ENCODE data around the gene PSMG1.
A peak's percentile ranks its signal among the peaks of the same experiment; 100 is the strongest.
"Not testable (repeated sequence)": the region's sequence is repeated elsewhere in the genome, so short reads cannot be mapped to it uniquely, and the experiment has no call there.

Gene PSMG1

DNA sequence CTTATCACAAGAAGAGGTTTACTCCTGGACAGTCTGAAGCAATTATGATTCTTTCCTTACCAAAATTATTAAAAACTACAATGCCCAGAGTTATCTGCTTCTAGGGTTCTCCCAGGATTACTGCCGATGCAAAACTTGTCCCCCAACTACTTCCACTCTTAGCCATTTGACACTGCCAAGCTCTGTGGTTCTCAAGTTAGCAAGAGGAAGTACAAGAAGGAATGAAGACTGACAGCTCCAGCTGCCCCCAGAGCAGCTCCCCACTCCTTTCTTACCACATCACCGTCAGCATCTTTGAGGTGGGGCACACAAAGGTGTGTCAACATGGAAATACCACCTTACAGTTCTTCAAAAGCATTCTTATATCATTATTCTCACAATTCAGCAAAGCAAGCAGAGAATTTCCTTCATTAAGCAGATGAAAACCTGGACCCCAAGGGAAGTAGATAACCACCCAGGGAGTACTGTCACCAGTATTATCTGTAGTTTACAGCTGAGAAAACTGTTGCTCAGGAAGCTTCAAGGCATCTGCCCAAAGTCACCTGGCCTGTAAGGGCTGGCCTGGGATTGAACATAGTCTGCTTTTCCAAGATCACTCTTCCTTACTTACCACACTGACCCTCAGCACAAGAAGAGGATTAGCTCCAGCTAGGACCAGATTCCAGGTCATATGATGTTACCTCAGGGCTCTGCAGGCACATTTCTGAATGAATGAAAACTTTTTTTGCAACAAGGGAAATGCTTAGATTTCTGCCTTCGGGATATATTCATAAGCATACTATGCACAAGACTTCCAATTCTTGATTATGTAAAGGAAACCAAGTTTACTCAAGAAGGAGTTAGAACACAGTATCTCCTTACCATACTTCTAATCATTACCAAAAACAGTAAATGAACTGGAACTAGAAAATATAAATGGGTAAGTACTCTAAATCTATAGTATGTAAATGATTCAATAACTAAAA is 9.3 kb downstream of the PSMG1 start:
- DNase-seq (ENCODE audit: low read depth) = no peak
- TF ChIP-seq CTCF (conservative IDR thresholded peaks at IDR 0.05; ENCODE audit: low read depth, low read length) = no peak
- no peak overlapping the region for H3K4me3 ChIP-seq (ENCODE audit: low read length)

DNA sequence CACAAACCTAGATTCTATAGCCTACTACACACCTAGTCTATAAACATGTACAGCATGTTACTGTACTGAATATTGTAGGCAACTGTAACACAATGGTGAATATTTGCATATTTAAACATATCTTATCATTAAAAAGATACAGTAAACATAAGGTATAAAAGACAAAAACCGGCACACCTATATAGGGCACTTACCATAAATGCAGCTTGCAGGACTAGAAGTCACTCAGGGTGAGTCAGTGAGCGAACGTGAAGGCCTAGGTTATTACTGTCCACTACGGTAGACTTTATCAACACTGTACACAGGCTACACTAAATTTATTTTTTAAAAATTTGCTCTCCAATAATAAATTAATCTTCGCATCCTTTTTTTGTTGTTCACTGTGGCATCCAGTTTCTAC is 13.3 kb downstream of the PSMG1 start:
- H3K4me3 ChIP-seq (ENCODE audit: low read length) = no peak overlapping the region
- no peak for DNase-seq (ENCODE audit: low read depth)
- TF ChIP-seq CTCF (conservative IDR thresholded peaks at IDR 0.05; ENCODE audit: low read depth, low read length) = no peak

DNA sequence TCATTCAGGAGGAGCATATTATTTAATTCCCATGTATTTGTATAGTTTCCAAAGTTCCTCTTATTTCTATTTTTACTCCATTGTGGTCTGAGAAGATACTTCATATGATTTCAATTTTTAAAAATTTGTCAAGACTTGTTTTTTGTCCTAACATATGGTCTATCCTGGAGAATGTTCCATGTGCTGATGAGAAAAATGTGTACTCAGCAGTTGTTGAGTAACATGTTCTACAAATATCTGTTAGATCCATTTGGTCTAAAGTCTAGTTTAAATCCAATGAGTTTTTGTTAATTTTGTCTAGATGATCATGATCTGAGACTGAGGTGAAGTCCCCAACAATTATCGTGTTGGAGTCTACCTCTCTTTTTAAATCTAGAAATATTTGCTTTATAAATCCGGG is 14.5 kb downstream of the PSMG1 start:
- no peak for DNase-seq (ENCODE audit: low read depth)
- no peak overlapping the region for H3K4me3 ChIP-seq (ENCODE audit: low read length)
- TF ChIP-seq CTCF (conservative IDR thresholded peaks at IDR 0.05; ENCODE audit: low read depth, low read length) = no peak

DNA sequence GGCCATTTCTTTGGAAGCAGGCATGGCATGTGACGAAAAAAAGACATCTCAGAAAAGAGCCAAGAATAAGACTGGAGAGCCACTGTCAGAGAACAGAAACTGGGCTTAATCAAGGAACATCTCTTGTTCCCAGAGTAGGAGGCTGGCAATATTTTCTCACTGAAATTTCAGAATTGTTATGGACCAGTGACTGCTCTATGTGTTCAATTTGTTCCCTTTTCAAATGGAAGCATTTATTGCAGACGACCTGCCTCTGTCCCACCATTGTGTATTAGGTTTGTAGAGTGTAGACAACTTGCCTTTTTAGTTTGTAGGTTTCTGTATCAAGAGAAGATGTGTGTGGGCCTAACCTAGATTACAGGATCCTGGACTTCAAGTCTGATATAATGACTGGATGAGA is 18.7 kb downstream of the PSMG1 start:
- no peak for TF ChIP-seq CTCF (conservative IDR thresholded peaks at IDR 0.05; ENCODE audit: low read depth, low read length)
- DNase-seq (ENCODE audit: low read depth) = no peak
- no peak overlapping the region for H3K4me3 ChIP-seq (ENCODE audit: low read length)

DNA sequence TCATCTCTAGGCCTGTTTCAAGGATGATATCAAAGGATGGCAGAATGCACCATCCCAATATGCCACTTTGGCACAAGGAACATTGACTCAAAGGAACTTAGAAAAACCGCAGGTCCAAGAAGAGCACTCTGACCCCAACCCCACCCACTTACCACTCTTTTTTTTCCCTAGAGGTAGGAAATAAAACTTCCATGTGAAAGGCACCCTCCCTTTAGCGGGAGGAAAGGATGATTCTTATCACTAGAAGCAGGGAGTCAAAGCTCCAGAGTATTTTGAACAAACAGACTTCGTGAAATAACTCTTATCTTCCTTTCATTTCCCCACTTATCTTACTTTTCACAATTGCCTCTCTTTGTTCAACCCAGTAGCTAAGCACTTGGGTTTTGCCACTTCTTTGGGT is 22.2 kb downstream of the PSMG1 start:
- DNase-seq (ENCODE audit: low read depth) = no peak
- no peak for TF ChIP-seq CTCF (conservative IDR thresholded peaks at IDR 0.05; ENCODE audit: low read depth, low read length)
- no peak overlapping the region for H3K4me3 ChIP-seq (ENCODE audit: low read length)

GRCh38 chr21:39159342-39160063 is 23.7 kb downstream of the PSMG1 start:
- DNase-seq (ENCODE audit: low read depth) = peak; percentile 68
- TF ChIP-seq CTCF (conservative IDR thresholded peaks at IDR 0.05; ENCODE audit: low read depth, low read length) = peak; percentile 5
- H3K4me3 ChIP-seq (ENCODE audit: low read length) = no peak overlapping the region

DNA sequence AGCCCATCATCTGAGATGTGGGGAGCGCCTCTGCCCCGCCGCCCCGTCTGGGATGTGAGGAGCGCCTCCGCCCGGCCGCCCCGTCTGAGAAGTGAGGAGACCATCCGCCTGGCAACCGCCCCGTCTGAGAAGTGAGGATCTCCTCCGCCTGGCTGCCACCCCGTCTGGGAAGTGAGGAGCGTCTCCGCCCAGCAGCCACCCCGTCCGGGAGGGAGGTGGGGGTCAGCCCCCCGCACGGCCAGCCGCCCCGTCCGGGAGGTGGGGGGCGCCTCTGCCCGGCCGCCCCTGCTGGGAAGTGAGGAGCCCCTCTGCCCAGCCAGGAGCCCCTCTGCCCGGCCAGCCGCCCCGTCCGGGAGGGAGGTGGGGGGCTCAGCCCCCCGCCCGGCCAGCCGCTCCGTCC is 26.0 kb downstream of the PSMG1 start:
- H3K4me3 ChIP-seq (ENCODE audit: low read length); DNase-seq (ENCODE audit: low read depth): not testable (repeated sequence)

Measured in retinal pigment epithelial cell (primary cell).